Transverse colon (tissue), 4 donors: Measurements from ENCODE around the gene SCYGR1. TPM values are rescaled to one million over a fixed set of nuclear protein-coding genes. Genes with fewer than 3 reads are reported as not detected.

Experiments used
- total RNA-seq, 4 donors: library from RNA; depleted of rRNA; stranded (reverse); fragments of >200 nt; gene quantifications; one replicate each; pipeline ENCODE4 v1.1.0, GENCODE V29; 2016

The SCYGR1 gene
- total RNA-seq, 4 donors from 2014 or later: not detected

Other genes with a start within 250 kb of the SCYGR1 start
- 1 to 10 TPM; 1.5 to 4.6 (median 2.6) TPM for gene COL4A4, start 223.7 kb downstream of the SCYGR1 start, total RNA-seq
- 10 to 100 TPM in 1 of 4 donors, 1 to 10 TPM in 1, under 1 TPM in 1, not detected in 1; 0.41 to 20.9 (median 5.1) TPM for gene COL4A3, start 223.3 kb downstream of the SCYGR1 start, total RNA-seq
- gene MFF, start 62.7 kb downstream of the SCYGR1 start, total RNA-seq: 100 to 1,000 TPM in 2 of 4 donors, 10 to 100 TPM in 2; 22.3 to 127 (median 103) TPM
- 10 to 100 TPM in 1 of 4 donors, 1 to 10 TPM in 1, under 1 TPM in 2; 0.40 to 10.2 (median 1.1) TPM for gene TM4SF20, start 8.6 kb downstream of the SCYGR1 start, total RNA-seq
- gene AGFG1, start 84.2 kb upstream of the SCYGR1 start, total RNA-seq: 10 to 100 TPM; 15.5 to 76.3 (median 32.9) TPM
- gene SCYGR2, start 210.9 kb upstream of the SCYGR1 start, total RNA-seq: not detected
- gene SCYGR3, start 226.9 kb upstream of the SCYGR1 start, total RNA-seq: not detected
- gene SCYGR4, start 229.5 kb upstream of the SCYGR1 start, total RNA-seq: not detected